ENCODE data around the gene GRID1.

The GRID1 gene

DNA sequence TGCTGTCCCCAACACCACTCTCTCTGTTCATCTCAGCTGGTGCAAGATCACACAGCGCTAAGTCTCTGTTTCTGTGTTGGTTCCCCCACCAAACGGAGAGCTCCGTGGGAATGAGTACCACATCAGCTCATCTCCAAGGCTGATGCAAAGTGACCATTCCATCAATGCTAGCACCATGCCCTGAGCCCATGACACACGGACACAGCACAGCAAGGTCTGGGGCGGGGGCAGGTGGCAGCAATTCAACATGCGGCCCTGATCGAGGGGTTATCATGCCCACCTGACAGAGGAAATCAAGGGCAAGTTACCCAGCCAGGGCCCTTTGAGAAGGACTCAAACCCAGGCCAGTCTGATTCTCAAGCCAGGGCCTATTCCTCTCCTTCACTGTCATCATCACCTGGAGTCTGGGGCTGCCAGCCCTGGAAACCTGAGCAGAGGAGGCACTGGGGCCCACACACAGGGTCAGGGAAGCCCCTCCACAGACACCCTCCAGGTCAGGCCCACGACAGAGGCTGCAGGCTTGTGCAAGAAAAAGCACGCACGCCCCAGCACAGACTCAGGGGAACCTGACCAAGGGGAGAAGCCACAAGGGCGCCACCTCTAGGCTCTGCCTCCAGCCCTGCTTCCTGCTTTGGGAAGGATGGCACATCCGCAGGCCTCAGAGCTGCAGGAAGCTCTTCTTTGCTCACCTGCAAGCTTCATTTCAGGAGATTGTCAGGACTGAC, 74.8 kb downstream of the GRID1 start:
- peak; percentile 42 for DNase-seq

DNA sequence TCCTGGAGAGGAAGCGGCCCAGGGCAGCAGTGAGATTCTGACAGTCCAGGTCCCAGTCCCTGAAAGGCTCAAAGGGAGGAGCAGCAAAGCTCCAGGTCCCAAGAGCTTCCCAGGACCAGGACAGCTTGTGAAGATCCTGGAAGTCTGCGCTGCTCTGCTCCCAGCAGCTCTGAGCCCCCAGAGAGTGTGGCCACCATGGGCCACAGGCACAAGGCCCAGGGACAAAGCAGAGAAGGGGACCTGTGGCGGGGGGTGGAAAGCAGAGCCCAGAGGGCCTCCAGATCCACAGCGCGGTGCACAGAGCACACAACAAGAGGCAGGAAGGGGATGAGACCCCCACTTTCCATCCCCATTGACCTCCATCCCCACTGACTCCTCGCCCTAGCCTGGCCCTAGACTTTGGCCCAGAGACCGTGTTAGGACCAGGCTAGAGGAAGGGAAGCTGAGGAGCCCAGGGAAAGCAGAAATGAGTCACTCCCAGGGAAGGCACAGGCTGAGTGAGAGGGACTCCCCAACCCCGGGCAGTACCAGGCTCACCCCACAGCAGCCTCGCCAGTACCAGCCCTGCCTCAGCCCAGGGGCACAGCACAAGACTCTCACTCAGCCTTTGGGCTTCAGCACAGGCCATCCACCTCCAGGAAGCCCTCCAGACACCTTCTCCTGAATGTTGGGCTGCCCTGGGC, 75.5 kb downstream of the GRID1 start:
- no peak for DNase-seq

DNA sequence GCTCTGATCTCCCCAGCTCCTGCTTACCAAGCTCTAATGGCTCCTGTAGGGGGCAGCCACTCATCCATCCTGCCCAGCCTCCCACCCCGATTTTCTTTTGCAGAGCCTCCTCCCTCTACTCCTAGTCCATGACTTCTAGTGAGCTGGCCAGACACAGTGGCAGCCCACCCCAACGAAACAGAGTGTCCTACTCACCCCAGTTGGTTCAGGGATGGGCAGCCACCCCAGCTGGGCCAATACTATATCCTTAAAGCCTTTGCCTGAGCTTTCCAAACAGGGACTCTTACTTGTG, 77.1 kb downstream of the GRID1 start:
- DNase-seq, result no peak

DNA sequence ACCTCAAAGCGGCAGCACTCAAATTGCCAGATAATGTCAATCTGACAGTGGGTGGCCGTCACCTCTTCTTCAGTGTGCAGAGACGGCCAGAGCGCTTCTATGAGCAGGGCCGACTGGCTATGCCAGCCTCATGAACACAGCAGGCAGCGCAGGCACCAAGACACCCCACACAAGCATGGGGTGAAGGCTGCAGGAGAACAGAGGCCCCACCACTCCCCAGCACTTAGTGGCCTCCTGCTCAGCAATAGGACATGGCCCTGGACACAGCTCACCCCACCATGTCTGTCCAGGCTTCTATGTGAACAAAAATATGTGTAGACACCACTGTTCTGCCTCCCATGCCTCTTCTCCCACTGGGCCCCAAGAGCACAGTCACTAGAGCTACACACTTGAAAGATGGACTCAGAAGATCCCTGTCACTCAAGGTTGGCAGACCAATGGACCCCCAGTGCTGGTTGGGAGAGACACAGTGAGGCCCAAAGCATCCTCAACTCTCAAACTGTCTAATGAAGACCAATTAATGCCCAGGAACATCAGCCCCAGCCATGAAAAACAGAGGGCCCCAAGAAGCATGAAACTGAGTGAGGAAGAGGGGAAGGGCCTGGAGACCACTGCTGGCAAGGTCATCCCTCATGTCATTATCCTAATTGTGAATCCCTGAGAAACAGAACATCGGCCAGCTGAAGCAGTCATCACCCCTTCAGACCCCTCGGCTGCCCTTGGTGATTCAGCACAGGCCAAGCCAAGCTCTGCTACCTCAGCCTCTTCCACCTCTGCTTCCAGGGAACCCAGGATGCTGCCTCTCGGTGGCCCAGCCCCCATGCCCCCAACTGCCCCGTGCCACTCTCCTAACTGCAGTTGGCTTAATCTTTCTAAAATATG, 77.7 kb downstream of the GRID1 start:
- no peak for DNase-seq

DNA sequence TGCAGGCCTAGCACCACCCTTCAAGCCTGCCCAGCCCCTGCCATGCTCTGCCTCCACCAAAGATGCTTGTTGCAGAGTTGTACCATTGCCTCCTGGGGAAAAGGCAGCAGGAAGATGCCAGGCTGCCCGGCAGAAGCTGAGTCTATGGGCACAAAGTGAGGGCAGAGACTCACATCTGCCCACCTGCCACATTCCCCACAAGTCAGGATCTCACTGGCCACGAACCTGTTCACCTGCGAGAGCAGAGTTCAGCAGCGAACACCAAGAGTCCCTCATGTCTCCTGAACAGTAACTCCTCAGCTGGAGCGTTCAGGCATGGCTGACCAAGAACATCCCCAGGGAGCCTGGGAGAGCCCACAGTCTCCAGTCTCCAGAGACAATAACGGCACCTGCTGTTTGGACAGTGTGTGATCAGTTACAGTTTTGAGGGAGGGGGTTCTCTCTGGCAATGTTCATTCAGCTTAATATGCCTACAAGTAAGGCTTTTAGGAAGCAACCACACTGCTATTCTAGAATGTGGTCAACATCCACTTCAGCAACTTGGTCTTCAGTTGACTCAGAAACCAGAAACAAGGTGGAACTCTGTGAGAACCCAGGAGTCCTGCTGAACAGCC, 78.5 kb downstream of the GRID1 start:
- peak; percentile 77 for DNase-seq

DNA sequence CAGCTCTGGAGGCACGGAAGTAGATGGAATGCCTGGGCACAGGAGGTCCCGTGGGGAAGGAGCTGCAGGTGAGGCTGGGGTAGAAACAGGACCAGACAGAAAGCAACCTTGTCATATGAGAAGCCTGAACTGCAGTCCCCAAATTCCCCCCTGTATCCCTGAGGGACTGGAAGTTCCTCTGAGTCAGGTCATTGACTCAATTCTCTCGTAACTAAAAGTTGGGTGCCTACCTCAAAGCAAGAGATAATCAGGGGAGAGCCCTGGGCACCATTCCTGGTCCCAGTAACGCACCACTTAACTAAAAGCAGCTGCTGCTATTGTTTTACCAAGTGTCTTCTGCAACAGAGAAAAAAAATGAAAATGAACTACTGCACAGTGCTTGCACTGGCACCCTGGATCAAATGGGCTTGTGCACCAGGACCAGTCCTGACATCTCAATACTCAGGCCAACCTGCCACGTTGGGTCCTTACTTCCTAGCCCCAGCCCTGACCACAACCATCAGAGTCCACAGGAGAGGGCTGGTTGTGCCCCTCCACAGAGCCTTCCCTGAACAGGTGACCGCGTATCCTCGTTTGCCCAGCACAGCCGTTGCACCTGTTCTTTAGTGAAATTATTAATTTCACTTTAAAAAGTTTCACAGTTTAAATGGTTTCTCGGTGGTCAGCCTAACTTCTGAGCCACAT, 79.3 kb downstream of the GRID1 start:
- no peak for DNase-seq

DNA sequence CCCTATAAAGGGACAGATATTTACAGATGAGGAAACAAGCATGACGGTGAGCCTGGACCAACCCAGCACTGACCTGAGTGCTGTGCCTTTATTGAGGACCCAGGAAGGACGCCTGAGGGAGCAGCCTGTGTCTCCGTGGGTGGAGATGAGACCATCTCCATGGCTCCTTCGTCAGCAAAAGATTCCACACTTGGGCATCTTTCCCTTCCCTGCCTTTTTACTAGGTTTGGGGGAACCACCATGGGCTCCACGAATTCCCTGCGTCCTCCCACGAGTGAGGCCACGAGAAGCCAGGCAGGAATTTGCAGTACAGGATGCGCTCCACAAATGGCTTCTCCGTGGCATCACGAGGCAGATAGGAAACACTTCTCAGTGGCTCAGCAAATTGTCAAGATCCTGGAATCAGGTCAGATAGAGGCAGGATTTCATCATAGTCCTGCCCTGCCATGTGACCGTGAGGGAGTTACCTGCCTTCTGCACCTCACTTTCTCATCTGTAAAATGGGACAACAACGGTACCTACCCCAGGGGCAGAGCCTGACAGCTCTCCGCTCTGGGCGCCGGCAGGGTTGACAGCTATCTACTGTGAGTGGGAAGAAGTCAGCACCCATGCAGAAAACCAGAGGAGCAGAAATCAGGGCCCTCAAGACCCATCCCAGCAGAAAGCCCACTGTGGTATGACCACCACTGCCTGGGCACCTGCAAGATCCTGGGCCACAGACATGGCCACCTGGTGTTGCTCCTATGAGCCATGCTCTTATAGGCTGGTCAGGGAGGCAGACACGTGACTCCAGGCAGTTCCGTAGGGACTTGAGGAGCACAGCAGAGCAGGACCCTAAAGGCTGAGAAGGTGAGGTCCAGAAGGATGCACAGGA, 80.1 kb downstream of the GRID1 start:
- DNase-seq, result no peak

DNA sequence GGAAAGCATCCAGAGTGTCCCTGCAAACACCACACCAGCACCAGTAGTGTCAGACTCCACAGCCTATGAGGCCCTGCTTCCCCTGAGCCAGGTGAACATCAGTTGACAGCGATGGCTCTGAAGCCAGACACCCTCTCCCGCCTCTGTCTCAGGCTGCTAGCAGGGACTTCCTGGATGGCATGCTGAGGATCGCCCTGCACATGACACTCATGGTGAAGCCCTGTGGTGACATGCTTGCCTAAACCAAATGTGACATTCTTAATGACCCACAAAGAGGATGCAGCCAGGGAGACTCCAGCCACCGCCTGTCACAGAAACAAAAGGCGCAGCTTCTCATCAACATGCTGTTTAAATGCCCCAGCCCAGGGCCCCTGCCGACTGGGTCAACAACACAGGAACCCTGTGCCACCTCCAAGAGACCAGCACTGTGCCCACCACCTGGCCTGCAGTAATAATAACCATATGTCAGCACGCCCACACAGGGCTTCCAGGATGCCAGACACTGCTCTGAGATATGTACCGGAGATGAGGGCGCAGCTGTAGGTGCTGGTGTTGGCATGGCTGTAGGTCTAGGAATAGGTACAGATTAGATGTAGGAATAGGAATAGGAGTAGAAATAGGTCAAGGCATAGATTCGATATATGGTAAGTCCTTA, 81.3 kb downstream of the GRID1 start:
- DNase-seq, result peak; percentile 97

DNA sequence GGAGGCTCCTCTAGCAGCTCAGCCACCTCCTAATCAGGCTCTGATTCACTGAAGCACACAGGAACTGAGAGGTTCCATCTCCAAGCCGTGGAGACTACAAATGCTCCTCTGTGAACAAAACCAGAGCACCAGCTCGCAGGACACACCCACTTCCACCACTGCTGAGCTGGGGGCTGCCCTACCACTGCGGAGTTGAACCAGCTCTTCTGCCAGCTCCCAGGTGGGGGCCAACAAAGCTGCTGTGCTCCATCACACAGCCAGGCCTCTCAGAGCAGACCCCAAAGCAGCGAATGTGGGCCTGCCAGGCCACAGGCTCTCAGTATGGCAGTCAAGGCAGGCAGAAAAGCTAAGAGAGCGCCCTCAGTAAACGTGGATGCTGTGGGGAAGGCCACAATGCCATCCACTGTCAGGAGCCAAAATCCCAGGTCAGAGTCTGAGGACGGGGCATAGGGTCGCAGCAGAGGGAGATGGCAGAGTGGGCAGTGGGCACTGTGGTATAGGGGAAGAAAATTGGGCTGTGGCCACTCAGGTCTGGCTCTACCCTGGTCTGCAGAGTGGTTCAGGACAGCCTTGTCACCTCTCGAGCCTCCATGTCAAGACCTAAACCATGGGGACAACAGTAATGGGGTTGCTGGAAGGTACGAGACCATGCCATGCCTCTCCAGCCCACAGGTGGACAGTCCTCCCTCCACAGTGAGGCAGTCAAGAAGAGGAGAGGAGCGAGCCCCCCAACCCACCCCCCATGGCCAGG, 82.1 kb downstream of the GRID1 start:
- peak; percentile 45 for DNase-seq

DNA sequence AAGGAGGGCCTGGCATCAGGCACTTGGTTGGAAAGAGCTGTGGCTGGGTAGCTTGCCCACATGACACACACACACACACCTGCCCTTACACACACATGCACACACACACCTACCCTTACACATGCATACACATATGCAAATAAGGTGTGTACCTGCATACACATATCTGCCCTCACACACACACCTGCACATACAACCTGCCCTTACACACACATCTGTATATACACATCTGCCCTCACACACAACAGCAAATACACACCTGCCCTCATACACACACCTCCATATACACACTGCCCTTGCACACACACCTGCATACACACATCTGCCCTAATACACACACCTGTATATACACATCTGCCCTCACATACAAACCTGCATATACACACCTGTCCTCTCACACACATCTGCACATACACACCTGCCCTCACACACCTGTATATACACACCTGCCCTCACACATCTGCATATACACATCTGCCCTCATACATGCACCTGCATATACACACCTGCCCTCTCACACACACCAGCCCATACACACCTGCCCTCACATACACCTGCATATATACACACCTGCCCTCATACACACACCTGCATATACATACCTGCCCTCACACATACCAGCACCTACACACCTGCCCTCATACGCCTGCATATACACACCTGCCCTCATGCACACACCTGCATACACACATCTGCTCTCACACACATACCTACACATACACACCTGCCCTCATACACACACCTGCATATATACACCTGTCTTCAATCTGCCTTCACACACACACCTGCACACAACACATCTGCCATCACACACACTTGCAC, 82.9 kb downstream of the GRID1 start:
- no peak for DNase-seq

DNA sequence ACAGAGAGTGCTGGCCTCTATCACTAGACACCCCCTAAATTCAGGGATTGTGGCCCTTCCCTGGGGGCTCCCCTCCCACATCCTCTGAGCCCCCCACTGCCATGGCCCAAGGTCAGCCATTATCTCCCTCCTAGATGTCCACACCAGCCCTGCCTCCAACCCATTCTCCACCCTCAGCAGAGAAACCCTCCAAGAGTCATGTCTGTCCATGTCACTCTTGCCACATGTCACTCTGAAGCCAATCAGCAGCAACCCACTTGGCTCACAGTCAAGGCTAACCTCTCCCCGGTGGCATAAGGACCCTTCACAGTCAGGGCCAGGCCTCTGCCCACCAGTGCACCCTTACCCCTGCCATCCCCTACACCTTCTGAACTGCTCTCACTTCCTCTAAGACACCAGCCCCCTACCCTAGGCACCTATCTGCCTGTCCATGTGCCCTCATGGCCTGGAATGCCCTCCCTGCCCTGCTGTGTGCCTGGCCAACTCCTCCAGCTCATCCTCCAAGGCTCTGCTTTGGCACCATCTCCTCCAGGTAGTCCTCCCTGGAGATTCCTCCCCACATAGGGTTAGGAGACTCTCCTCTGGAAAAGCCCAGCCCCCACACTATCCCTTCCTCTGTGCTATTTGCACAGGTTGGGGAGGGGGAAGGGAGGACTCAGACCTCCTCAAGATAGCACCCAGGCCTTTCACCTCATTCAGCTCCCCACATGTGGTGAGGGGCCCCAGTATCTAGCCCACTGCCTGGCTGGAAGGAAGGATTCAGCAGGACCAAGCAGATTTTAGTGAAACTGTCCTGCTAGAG, 83.7 kb downstream of the GRID1 start:
- no peak for DNase-seq

DNA sequence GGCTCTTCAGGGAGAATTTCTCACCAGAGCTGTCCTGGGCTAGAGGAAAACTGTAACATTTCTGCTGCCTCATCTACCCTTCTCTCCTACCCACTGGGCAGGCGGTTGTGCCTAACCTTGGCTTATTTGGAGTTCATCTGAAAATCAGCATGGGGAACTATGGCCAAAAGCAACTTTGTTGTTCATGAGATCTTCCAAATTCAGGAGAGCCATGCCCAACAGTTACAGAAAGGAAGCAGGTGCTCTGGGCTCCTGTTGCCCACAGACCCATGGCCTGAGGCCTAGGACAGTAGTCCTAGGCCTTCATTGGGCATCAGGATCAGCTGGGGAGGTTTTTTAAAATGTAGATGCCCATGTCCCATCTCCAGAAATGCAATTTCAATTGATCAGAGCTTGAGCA, 85.2 kb downstream of the GRID1 start:
- no peak for DNase-seq

DNA sequence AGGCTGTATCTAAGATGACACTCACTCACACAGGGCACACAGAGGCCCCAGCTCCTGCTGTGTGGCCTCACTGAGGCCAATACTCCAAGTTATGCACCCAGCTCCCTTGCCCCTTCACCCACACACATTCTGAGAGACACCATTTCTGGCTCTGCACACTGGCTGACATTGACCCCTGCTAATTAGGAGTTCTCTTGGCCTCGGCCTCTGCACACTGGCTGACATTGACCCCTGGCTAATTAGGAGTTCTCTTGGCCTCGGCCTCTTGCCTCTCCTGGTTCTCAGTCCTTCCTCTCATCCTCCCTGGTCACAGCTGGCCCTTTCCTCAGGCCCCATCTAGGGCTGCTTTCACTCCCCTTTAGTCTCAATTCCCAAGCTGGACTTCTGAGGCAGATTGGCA, 97.3 kb downstream of the GRID1 start:
- no peak for DNase-seq

DNA sequence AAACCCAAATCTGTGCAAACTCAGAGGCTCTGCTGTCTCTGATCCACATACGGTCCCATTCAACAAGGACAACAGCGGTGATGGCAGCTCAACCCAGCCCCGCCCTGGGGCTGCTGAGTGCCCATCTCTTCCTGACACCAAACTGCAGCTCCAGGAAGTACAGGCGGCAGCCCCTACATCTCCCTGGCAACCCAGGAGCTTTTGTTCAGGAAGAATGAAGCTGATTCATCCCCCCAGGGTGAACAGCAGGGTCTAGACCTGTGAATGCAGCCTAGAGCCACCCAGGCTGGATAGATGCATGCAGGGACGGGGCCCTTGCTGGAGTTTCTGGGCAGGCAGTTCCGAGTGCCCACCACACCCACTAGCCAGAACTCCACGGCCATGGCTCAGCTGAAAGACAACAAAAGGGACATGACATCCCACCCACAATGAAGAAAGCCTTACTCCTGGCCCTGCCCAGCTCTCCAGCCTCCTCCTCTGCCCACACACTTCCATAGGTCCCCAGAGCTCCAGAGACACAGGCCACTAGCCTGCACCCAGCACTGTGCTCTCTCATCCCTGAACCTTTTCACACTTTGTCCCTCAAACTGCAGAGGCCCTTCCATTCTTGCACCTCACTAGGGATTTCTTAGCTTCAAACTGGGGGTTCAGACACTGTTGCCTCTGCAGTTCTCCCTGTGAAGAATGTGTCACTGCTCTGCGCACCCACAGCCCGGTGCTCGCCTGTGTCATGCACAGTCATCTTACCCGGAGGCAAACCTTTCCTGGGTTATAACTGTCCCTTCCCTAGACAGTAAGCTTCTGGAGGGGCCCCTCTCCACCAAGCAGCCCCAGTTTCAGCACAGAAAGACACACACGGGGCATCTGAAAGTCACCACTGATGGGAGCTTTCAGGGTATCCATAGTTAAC, 99.1 kb downstream of the GRID1 start:
- DNase-seq, result peak; percentile 96

DNA sequence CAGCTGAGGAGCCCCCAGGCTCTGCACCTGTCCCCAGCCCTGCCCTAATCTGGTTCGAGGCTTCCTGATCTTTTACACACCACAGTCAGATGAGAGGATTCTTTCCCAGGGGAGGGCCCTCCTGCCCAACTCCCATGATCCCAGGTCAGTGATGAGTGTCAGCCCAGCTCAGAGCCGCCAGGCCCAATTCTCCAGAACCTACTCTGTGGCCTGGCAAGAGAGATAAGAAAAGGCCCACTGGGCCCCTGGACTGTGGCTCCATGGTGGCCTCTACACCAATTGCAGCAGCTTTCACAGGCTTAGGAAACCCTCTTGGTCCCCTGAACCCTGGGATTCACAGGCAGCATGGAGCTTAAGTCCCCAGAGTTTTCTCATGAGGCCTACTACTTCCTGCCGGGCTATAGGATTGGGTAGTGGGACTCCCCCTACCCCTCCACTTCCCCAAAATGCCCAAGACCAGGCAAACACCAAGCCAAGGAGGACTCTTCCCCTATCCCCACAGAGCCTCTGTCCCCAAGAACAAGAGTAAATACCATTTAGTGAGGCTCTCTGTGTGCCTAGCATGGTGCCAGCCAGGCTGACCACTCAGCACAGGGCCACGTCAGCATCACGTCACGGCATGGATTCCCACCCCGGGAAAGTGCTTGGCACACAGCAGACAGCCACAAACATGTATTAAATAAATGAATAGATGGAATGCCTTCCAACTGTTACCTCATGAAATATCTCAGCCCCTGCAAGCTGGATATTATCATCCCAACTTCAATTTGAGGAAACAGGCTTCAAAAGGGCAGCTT, 100.0 kb downstream of the GRID1 start:
- no peak for DNase-seq

DNA sequence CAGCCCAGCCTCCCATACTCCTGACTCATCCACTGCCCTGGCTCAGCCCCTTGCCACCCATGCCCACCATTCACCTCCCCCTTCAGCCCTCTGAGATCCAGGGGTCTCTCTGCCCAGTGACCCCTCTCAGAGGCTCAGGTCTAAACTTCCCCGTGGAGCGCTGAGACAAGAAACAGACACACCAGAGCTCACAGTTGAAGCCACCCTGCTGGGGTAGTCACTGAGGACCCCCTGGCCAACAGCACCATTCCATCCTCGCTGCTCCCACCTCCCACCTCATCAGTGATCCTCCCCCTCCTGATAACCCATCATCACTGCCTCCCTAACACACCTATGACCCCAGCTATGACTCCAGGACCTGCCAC, 100.7 kb downstream of the GRID1 start:
- DNase-seq, result no peak
